ENCODE data around the gene TNNT1.

GRCh38 chr19:55161571-55162322 is 12.7 kb upstream of the TNNT1 start:
- peak; percentile 43 for TF ChIP-seq EZH2 (IDR thresholded peaks at IDR 0.05; ENCODE audit: borderline replicate concordance, low read length)
- no peak for TF ChIP-seq CTCF (conservative IDR thresholded peaks at IDR 0.05 in 1 of 2, IDR thresholded peaks at IDR 0.05 in 1 of 2; ENCODE audit: extremely low read depth in 1 of 2, insufficient read depth in 1 of 2, low read depth in 1 of 2, low read length in 2 of 2)

Data from mammary epithelial cell (primary cell).